Lower leg skin (tissue), 3 donors: ENCODE results near the gene MYOCOS.
"Not testable (repeated sequence)": the region's sequence is repeated elsewhere in the genome, so short reads cannot be mapped to it uniquely, and the experiment has no call there.

Experiments
- CTCF ChIP-seq, 3 donors: fragments of 450-650 bp; IDR thresholded peaks; one replicate each; pipeline ENCODE4 v1.5.1; 2016; ENCODE audit warnings: antibody characterized with exemption in 3 of 3, mild to moderate bottlenecking in 3 of 3, moderate library complexity in 2 of 3
- POLR2A ChIP-seq, 2 donors: fragments of 450-650 bp; IDR thresholded peaks; one replicate each; pipeline ENCODE4 v1.6.1; 2016 to 2017; ENCODE audit warnings: antibody characterized with exemption in 2 of 2, mild to moderate bottlenecking in 1 of 2, moderate library complexity in 1 of 2

DNA sequence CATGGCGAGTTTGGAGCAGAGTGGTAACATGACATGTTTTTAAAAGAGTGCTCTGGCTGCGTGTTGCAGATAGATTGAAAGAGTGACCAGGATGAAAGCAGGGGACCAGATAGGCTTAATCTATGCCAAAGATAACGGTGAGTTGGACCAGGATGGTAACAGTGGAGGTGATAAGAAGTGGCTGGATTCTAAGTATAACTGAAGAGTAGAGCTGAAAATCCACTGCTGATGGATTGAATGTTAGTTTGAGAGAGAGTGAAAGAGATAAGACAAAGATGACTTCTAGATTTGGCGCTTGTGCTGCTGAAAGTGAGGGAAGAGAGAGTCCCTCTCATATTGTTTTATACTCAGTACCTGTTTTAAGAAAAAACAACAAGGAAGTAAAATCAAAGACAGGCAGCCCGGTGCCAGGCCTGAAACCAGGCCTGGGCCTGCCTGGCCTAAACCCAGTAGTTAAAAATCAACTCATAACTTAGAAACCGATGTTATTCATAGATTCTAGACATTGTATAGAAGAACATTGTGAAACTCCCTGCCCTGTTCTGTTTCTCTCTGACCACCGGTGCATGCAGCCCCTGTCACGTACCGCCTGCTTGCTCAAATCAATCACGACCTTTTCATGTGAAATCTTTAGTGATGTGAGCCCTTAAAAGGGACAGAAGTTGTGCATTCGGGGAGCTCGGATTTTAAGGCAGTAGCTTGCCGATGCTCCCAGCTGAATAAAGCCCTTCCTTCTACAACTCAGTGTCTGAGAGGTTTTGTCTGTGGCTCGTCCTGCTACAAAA, 6.7 kb upstream of the MYOCOS start:
- TF ChIP-seq CTCF, POLR2A (IDR thresholded peaks at IDR 0.05): not testable (repeated sequence)
